ENCODE results near the gene UGT1A6. TPM values are rescaled to one million over a fixed set of nuclear protein-coding genes. Genes with fewer than 3 reads are reported as not detected.

The UGT1A6 gene
- total and polyA plus RNA-seq, 10 donors = not detected

DNA sequence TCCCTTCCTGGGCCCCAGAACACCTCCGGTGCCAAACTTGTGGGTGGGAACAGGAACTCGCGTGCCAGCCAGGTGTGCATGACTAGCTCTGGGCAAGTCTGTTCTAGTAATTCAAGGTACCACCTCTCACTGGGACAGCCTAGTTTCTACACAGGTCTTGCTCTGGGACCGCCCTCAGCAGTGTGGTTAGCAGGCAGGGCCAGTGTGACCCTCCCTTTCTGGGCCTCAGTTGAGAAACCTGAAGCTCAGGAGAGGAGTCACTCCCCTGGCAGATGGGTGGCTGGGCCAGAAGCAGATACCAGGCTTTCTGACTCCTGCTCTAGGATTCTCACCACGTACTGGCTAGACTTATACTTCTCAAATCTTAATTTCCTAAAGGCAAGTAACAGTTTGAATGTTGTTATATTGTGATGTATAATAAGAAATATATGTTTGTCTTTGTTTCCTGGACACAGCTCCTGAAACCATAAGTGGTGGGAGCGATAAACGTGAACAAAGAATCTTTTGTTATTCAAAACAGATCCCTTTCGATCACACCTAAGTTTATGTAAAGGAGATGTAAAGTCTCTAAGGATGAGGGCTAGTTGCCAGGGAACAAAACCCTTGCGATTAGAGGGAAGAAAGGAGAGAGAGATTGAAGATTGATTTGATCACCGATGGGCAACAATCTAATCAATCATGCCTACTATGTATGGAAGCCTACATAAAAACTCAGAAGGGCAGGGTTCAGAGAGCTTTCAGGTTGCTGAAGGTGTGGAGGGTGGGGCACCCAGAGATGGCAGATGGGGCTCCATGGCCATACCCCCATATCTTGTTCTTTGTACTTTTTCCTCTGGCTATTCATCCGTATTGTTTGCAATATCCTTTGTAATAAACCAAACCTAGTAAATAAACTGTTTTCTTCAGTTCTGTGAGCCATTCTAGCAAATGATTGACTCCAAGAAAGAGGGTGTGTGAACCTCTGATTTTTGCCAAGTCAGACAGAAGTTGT lies 952 bp upstream of the UGT1A6 start:
- no peaks in the 10 kb centered on the region for H3K36me3 ChIP-seq
- intact Hi-C loops (cut with DNase I; ENCODE audit: low total_unique reads) = no loop called here
- no peak overlapping the region for H3K27ac ChIP-seq
- no peaks in the 10 kb centered on the region for H3K4me1 ChIP-seq
- H3K27me3 ChIP-seq (replicated peaks in 1 of 7) = no peaks in the 10 kb centered on the region
- TF ChIP-seq POLR2A (IDR thresholded peaks at IDR 0.05) (no peak), POLR2AphosphoS5 (IDR thresholded peaks at IDR 0.05) (no peak)
- TF ChIP-seq, protein P1, sequence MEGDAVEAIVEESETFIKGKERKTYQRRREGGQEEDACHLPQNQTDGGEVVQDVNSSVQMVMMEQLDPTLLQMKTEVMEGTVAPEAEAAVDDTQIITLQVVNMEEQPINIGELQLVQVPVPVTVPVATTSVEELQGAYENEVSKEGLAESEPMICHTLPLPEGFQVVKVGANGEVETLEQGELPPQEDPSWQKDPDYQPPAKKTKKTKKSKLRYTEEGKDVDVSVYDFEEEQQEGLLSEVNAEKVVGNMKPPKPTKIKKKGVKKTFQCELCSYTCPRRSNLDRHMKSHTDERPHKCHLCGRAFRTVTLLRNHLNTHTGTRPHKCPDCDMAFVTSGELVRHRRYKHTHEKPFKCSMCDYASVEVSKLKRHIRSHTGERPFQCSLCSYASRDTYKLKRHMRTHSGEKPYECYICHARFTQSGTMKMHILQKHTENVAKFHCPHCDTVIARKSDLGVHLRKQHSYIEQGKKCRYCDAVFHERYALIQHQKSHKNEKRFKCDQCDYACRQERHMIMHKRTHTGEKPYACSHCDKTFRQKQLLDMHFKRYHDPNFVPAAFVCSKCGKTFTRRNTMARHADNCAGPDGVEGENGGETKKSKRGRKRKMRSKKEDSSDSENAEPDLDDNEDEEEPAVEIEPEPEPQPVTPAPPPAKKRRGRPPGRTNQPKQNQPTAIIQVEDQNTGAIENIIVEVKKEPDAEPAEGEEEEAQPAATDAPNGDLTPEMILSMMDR (IDR thresholded peaks at IDR 0.05 in 8 of 11, conservative IDR thresholded peaks at IDR 0.05 in 3 of 11) = no peak
- no peak overlapping the region for H3K4me3 ChIP-seq
- no peak for DNase-seq
- WGBS, 5 donors = 81 to 90% (median 85%) methylated on average over 11 of the region's 11 CpGs
- H3K9me3 ChIP-seq = no peaks in the 10 kb centered on the region

DNA sequence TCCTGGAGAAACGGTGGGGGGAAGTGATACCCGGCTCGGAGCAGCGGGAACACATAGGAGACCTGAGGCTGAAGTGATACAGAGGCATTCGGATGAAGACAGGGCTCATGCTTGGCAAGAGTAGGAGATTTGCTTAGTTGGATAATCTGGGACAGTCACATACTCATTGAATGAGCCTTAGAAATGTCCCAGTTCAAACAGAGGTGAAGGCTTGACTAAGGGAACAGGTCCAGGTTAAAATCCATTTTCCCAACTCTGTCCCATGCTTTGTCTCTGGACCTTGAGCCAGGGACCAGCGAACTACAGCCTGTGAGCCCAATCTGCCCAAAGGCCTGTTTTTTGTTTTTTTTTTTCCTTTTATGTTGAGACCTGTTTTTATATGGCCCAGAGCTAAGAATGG lies 1.3 kb downstream of the UGT1A6 start:
- Histone ChIP-seq H3K4me1 (no peaks in the 10 kb centered on the region), H3K9me3 (no peaks in the 10 kb centered on the region), H3K27ac (no peak overlapping the region), H3K36me3 (no peaks in the 10 kb centered on the region), H3K4me3 (no peak overlapping the region), H3K27me3 (replicated peaks in 1 of 7) (no peaks in the 10 kb centered on the region)
- intact Hi-C loops (cut with DNase I; ENCODE audit: low total_unique reads) = no loop called here
- TF ChIP-seq POLR2A (IDR thresholded peaks at IDR 0.05) (no peak), POLR2AphosphoS5 (IDR thresholded peaks at IDR 0.05) (no peak)
- TF ChIP-seq, protein P1 (IDR thresholded peaks at IDR 0.05 in 8 of 11, conservative IDR thresholded peaks at IDR 0.05 in 3 of 11) = no peak
- DNase-seq = no peak
- WGBS, 5 donors = 69 to 79% (median 75%) methylated on average over 6 of the region's 6 CpGs

DNA sequence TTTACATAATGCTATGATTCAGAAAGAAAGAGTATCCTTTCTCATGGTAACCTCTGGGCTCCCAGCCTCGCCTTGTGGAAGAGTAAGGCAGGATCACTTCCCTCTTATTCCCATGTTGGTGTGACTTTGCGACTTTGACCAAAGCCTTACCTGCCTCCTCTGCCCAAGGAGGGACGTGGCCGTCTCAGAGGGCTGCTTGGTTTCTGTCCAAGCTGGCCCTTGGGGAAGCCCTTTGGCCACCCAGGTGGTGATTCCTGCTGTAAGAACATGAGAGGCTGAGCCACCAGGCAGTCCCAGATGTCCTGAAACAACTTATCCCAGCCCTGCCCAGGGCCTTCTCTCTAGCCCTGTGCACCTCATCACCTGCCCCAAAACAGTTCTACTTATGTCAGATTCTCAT lies 6.0 kb downstream of the UGT1A6 start:
- 78 to 95% (median 81%) methylated on average over 4 of the region's 4 CpGs for WGBS, 5 donors
- H3K4me1 ChIP-seq = no peaks in the 10 kb centered on the region
- peaks cover 0 to 4% (median under 1%) of the 10 kb centered on the region in 8 donors for H3K9me3 ChIP-seq
- H3K36me3 ChIP-seq = no peaks in the 10 kb centered on the region
- intact Hi-C loops (cut with DNase I; ENCODE audit: low total_unique reads) = no loop called here
- TF ChIP-seq, protein P1 (IDR thresholded peaks at IDR 0.05 in 8 of 11, conservative IDR thresholded peaks at IDR 0.05 in 3 of 11) = no peak
- no peak for TF ChIP-seq POLR2AphosphoS5 (IDR thresholded peaks at IDR 0.05)
- TF ChIP-seq POLR2A (IDR thresholded peaks at IDR 0.05) = no peak
- no peak overlapping the region for H3K4me3 ChIP-seq
- H3K27me3 ChIP-seq (replicated peaks in 1 of 7) = no peaks in the 10 kb centered on the region
- no peak overlapping the region for H3K27ac ChIP-seq
- no peak for DNase-seq

DNA sequence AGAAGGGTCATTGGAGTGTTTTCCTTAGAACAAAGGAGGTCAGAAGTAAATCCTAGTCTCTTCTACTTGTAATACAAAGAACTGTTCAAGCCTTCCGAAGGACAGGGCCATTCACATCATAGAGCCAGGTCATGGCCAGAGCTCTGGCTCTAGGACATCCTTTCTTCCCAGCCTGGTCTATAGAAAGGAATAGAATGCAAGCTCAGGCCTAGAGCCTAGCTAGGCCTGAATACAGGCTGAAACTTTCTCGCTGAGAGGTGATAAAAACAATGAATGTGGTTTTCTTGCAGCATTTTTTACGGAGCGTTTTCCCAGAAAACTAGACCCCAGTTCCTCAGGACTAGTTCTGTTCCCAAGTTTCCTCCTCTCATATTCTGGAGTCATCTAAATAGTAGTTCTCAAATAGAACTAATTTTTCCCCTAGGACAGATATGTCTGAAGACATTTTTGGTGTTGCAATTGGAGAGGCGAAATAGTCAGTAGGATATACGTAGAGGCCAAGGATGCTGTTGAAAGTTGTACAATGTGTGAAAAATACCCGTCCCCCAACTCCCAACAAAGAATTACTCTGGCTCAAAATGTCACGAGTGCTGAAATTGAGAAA lies 6.8 kb downstream of the UGT1A6 start:
- 85 to 95% (median 89%) methylated on average over 8 of the region's 8 CpGs for WGBS, 5 donors
- H3K4me1 ChIP-seq = no peaks in the 10 kb centered on the region
- H3K9me3 ChIP-seq = peaks cover 0 to 12% (median 2%) of the 10 kb centered on the region in 8 donors
- H3K4me3 ChIP-seq = no peak overlapping the region
- intact Hi-C loops (cut with DNase I; ENCODE audit: low total_unique reads) = no loop called here
- H3K27me3 ChIP-seq (replicated peaks in 1 of 7) = no peaks in the 10 kb centered on the region
- no peak for TF ChIP-seq POLR2A (IDR thresholded peaks at IDR 0.05)
- TF ChIP-seq POLR2AphosphoS5 (IDR thresholded peaks at IDR 0.05) = no peak
- no peak overlapping the region for H3K27ac ChIP-seq
- no peaks in the 10 kb centered on the region for H3K36me3 ChIP-seq
- DNase-seq = no peak

Measured in spleen (tissue), 11 donors.